Upper lobe of left lung (tissue), 6 donors: ENCODE results near the gene SDK1. TPM values are rescaled to one million over a fixed set of nuclear protein-coding genes. Genes with fewer than 3 reads are reported as not detected.

Source experiments
- ATAC-seq, 2 donors: fragments of 200-7000 bp; cut with Tn5 transposase; one replicate each; pipeline ENCODE4 v1.9.1; 2022; ENCODE audit warnings: mild to moderate bottlenecking in 2 of 2, moderate library complexity in 2 of 2; ENCODE audit not compliant: low FRiP score in 2 of 2
- DNase-seq, 2 donors: peaks; one replicate each; pipeline ENCODE4 v3.0.0-alpha.2; 2019 to 2020
- H3K27ac ChIP-seq, 4 donors: fragments of 200-600 bp; sonication (generic); one replicate each; pipeline ENCODE4 v1.5.1; 2016 to 2019
- H3K27me3 ChIP-seq, 4 donors: fragments of 200-600 bp; sonication (generic); one replicate each; pipeline ENCODE4 v1.5.1; 2017 to 2019
- H3K36me3 ChIP-seq, 4 donors: fragments of 200-600 bp; sonication (generic); one replicate each; pipeline ENCODE4 v1.5.1; 2016 to 2019
- H3K4me1 ChIP-seq, 4 donors: fragments of 200-600 bp; sonication (generic); one replicate each; pipeline ENCODE4 v1.5.1; 2018 to 2019
- H3K4me3 ChIP-seq, 4 donors: fragments of 200-600 bp; sonication (generic); one replicate each; pipeline ENCODE4 v1.5.1; 2017 to 2019; ENCODE audit warnings: mild to moderate bottlenecking in 2 of 4, moderate library complexity in 1 of 4
- H3K9me3 ChIP-seq, 4 donors: fragments of 200-600 bp; sonication (generic); one replicate each; pipeline ENCODE4 v1.5.1; 2018 to 2019
- EP300 ChIP-seq, 4 donors: sonication (generic); formaldehyde crosslinking; IDR thresholded peaks; one replicate each; pipeline ENCODE4 v1.5.1; 2017; ENCODE audit warnings: antibody characterized with exemption in 4 of 4, control low read depth in 2 of 4
- POLR2A ChIP-seq, 4 donors: fragments of 450-650 bp; IDR thresholded peaks; one replicate each; pipeline ENCODE4 v1.5.1; 2016 to 2017; ENCODE audit warnings: antibody characterized with exemption in 4 of 4, mild to moderate bottlenecking in 2 of 4
- POLR2AphosphoS5 ChIP-seq, 2 donors: sonication (generic); formaldehyde crosslinking; IDR thresholded peaks; one replicate each; pipeline ENCODE4 v1.5.1; 2017; ENCODE audit warnings: antibody characterized with exemption in 2 of 2
- WGBS, 2 donors: methylation state at CpG; one replicate each; pipeline ENCODE4 v1.1.5; 2017 to 2018; 5-methylcytosine and 5-hydroxymethylcytosine counted together
- total RNA-seq, 6 donors: library from RNA; depleted of rRNA in 4 of 6; stranded (reverse); fragments of >200 nt in 4 of 6; gene quantifications; one replicate each; pipeline versions ENCODE4 v1.1.0 to v1.2.1, GENCODE V29; 2016 to 2021
- TF ChIP-seq, protein P1 (sequence below), 6 experiments: fragments of 450-650 bp in 4 of 6; fragments of 200-600 bp in 2 of 6; sonication (generic) in 2 of 6; IDR thresholded peaks; one replicate each; pipeline ENCODE4 v1.5.1; 2016 to 2019; ENCODE audit warnings: antibody characterized with exemption in 6 of 6
- donor health status: DM: no; HTN: no; CAD: no; lungs with moderate emphysema.
- donor health status: DM: no; HTN: yes; CAD: no; lungs with severe emphysema.

SDK1 gene
- total RNA-seq, 6 donors from 2014 or later, result 9.3 to 90.1 (median 11.8) TPM

DNA sequence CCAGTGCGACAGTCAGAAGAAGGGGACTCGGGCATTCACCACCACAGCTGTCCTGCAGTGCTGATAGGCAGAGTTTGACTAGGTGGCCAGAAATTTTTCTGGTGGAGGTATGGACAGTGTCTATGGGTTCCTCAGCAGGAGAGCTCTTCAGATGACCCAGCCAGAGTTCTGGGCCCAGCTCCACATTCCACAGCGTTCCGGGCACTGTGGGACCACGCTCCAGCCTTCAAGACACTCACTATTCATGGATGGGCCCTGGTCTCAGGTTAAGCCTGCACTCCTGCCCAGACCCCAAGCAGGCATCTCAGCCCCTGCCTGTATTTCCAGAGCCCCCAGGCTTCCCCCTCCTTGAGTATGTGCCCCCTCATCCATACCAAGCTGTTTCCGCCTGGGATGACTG, 884.1 kb downstream of the SDK1 start:
- Histone ChIP-seq H3K27ac (no peak overlapping the region), H3K4me3 (no peak overlapping the region), H3K36me3 (no peaks in the 10 kb centered on the region), H3K4me1 (peaks cover 0 to 11% (median 2%) of the 10 kb centered on the region in 4 donors), H3K27me3 (no peaks in the 10 kb centered on the region), H3K9me3 (no peaks in the 10 kb centered on the region)
- no peak for TF ChIP-seq EP300 (IDR thresholded peaks at IDR 0.05)
- no peak for TF ChIP-seq POLR2AphosphoS5 (IDR thresholded peaks at IDR 0.05)
- TF ChIP-seq, protein P1, sequence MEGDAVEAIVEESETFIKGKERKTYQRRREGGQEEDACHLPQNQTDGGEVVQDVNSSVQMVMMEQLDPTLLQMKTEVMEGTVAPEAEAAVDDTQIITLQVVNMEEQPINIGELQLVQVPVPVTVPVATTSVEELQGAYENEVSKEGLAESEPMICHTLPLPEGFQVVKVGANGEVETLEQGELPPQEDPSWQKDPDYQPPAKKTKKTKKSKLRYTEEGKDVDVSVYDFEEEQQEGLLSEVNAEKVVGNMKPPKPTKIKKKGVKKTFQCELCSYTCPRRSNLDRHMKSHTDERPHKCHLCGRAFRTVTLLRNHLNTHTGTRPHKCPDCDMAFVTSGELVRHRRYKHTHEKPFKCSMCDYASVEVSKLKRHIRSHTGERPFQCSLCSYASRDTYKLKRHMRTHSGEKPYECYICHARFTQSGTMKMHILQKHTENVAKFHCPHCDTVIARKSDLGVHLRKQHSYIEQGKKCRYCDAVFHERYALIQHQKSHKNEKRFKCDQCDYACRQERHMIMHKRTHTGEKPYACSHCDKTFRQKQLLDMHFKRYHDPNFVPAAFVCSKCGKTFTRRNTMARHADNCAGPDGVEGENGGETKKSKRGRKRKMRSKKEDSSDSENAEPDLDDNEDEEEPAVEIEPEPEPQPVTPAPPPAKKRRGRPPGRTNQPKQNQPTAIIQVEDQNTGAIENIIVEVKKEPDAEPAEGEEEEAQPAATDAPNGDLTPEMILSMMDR (IDR thresholded peaks at IDR 0.05), result no peak
- TF ChIP-seq POLR2A (IDR thresholded peaks at IDR 0.05), result no peak
- no peak for DNase-seq
- no peak for ATAC-seq
- WGBS, 2 donors, result 92 to 100% methylated on average over 1 to 6 of the region's 6 CpGs

DNA sequence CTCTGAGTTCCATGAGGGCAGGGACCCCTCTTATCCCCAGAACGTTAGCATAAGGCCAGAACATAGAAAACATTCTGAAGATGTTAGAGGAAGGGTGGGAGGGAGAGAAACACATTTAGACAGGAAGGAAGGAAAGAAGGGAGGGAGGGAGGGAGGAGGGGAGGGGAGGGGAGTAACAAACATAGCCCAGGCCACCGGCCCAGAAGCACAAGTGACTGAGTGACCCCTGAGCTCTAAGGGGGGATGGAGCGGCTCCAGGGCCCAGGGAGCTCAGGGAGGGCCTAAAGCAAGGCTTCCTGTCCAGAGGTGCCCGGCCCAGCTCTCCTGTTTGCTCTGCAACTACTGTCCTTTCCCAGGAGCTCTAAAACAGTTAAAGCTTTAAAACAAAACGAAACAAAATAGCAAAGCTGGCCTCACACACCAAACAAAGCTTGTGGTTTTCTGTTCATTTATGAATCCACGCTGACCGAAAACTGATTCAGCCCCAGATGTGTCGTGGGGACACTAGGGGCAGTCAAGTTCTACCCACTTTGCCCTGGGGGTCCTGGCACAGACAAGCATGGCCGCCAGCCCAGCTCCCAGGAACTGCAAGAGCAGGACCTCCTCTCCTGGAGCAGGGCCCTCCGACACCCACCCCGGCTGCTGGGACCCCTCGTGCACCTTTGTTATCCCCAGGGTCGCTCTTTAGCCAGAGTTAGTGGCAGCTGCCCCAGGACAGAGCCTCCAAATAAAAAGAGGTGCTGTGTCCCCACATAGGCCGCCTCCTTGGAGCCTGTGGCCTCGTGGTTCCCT, 884.9 kb downstream of the SDK1 start:
- H3K4me1 ChIP-seq, result peaks cover 0 to 11% (median 2%) of the 10 kb centered on the region in 4 donors
- H3K27ac ChIP-seq, result no peak overlapping the region
- no peak overlapping the region for H3K4me3 ChIP-seq
- WGBS, 2 donors, result 69 to 74% methylated on average over 14 to 15 of the region's 15 CpGs
- TF ChIP-seq, protein P1 (IDR thresholded peaks at IDR 0.05), result no peak
- TF ChIP-seq POLR2AphosphoS5 (IDR thresholded peaks at IDR 0.05), result no peak
- H3K36me3 ChIP-seq, result no peaks in the 10 kb centered on the region
- H3K9me3 ChIP-seq, result no peaks in the 10 kb centered on the region
- ATAC-seq (no peak), DNase-seq (peak in 1 of 2 donors; percentile 71)
- H3K27me3 ChIP-seq, result no peaks in the 10 kb centered on the region

DNA sequence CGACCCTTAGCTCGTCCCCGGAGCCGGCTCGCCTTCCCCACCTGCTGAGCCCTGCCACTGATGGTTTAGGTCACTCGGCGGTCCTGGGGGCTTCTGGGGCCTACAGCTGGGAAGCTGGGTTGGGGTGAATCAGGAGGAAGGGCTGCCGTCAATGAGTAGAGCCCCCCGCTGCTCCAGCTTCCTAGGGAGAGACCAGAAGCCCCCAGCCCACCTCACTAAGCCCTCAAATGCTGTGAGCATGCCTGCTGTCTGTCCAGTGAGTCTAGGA, 885.4 kb downstream of the SDK1 start:
- peaks cover 0 to 11% (median 2%) of the 10 kb centered on the region in 4 donors for H3K4me1 ChIP-seq
- no peak for DNase-seq
- 95 to 100% methylated on average over 5 to 8 of the region's 9 CpGs for WGBS, 2 donors
- no peaks in the 10 kb centered on the region for H3K36me3 ChIP-seq
- H3K9me3 ChIP-seq, result no peaks in the 10 kb centered on the region
- TF ChIP-seq, protein P1 (IDR thresholded peaks at IDR 0.05), result no peak
- TF ChIP-seq POLR2A (IDR thresholded peaks at IDR 0.05) (no peak), EP300 (IDR thresholded peaks at IDR 0.05) (no peak), POLR2AphosphoS5 (IDR thresholded peaks at IDR 0.05) (no peak)
- H3K4me3 ChIP-seq, result no peak overlapping the region
- H3K27ac ChIP-seq, result no peak overlapping the region
- no peaks in the 10 kb centered on the region for H3K27me3 ChIP-seq
- ATAC-seq, result no peak

DNA sequence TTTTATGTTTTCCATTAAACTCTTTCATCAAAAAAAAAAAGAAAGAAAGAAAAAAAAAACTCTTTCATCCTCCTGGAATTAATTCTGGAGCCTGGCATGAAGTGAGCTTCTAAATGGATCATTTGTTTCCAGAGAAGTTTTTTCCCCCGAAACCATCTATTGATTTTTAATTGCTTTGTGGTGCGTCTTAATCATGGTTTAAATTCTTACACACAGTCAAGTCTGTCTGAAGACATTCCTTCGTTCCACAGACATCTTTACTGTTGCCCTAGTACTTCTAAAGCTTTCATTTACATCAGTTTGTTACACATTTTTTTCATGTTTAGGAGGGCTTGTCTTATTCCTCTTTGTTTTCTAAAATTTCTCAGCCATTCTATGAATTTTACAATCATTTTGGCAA, 887.6 kb downstream of the SDK1 start:
- Histone ChIP-seq H3K4me1 (peaks cover 0 to 11% (median 2%) of the 10 kb centered on the region in 4 donors), H3K9me3 (no peaks in the 10 kb centered on the region), H3K4me3 (no peak overlapping the region), H3K27me3 (no peaks in the 10 kb centered on the region), H3K36me3 (no peaks in the 10 kb centered on the region), H3K27ac (no peak overlapping the region)
- TF ChIP-seq POLR2AphosphoS5 (IDR thresholded peaks at IDR 0.05) (no peak), EP300 (IDR thresholded peaks at IDR 0.05) (no peak), POLR2A (IDR thresholded peaks at IDR 0.05) (no peak)
- no peak for ATAC-seq
- DNase-seq, result no peak
- 78 to 83% methylated on average over 3 of the region's 3 CpGs for WGBS, 2 donors

DNA sequence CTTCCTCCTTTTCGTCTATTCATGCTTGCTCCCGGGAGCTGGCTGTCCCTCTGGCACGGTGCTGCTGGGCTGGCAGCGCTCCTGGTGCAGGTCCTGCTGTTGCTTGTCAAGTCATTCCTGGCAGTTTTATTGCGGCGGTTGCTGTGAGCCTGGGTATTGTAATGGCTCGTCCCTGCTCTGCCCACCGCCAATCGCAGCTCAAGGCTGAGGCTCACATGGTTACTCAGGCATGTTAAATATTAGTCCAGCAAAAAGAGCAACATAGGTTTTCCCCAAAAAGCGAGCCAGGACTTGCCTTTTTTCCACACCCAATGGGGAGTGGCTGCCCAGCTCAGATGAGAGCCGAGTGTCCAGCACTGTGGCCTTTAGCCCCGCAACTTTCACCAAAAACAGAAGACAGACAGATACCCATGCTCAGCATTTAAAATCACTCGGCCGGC, 888.1 kb downstream of the SDK1 start:
- Histone ChIP-seq H3K27me3 (no peaks in the 10 kb centered on the region), H3K36me3 (no peaks in the 10 kb centered on the region), H3K27ac (no peak overlapping the region), H3K9me3 (no peaks in the 10 kb centered on the region), H3K4me3 (no peak overlapping the region), H3K4me1 (peaks cover 0 to 11% (median 2%) of the 10 kb centered on the region in 4 donors)
- ATAC-seq, result peak; percentile 29 to 77
- TF ChIP-seq POLR2A (IDR thresholded peaks at IDR 0.05) (no peak), POLR2AphosphoS5 (IDR thresholded peaks at IDR 0.05) (peak in 1 of 2 donors; percentile 16), EP300 (IDR thresholded peaks at IDR 0.05) (no peak)
- TF ChIP-seq, protein P1 (IDR thresholded peaks at IDR 0.05), result no peak
- DNase-seq, result peak; percentile 47 to 90
- 62 to 67% methylated on average over 11 to 14 of the region's 14 CpGs for WGBS, 2 donors
